Endothelial cell (in vitro differentiated cells): ENCODE data around the gene ACKR2. TPM values are rescaled to one million over a fixed set of nuclear protein-coding genes. Genes with fewer than 3 reads are reported as not detected.

Source experiments
- DNase-seq: peaks from one replicate; pipeline ENCODE4 v3.0.0; 2021; ENCODE audit warnings: low spot score
- H3K27ac Mint-ChIP-seq: one replicate; pipeline ENCODE4 v1.8.0; 2021; ENCODE audit warnings: mixed read lengths, inconsistent platforms; ENCODE audit not compliant: unreplicated experiment
- H3K27me3 Mint-ChIP-seq: one replicate; pipeline ENCODE4 v1.8.0; 2021; ENCODE audit warnings: mild to moderate bottlenecking, moderate library complexity, mixed read lengths, inconsistent platforms; ENCODE audit not compliant: unreplicated experiment
- H3K36me3 Mint-ChIP-seq: one replicate; pipeline ENCODE4 v1.8.0; 2021; ENCODE audit warnings: mild to moderate bottlenecking, low read depth, mixed read lengths, inconsistent platforms; ENCODE audit not compliant: unreplicated experiment
- H3K4me1 Mint-ChIP-seq: one replicate; pipeline ENCODE4 v1.8.0; 2021; ENCODE audit warnings: mild to moderate bottlenecking, mixed read lengths, inconsistent platforms; ENCODE audit not compliant: unreplicated experiment
- H3K4me3 Mint-ChIP-seq: one replicate; pipeline ENCODE4 v1.8.0; 2021; ENCODE audit warnings: mild to moderate bottlenecking, mixed read lengths, inconsistent platforms; ENCODE audit not compliant: unreplicated experiment
- H3K9me3 Mint-ChIP-seq: one replicate; pipeline ENCODE4 v1.8.0; 2021; ENCODE audit warnings: mixed read lengths, inconsistent platforms; ENCODE audit not compliant: unreplicated experiment
- total RNA-seq: library from RNA; stranded (reverse); fragmentation: NEBNext Ultra II Directional; extraction: Animal tissue kit (Norgen Biotek cat#: 25700); gene quantifications from one replicate; pipeline ENCODE4 v1.2.1, GENCODE V29; 2021; ENCODE audit not compliant: unreplicated experiment
- TF ChIP-seq, protein P1 (sequence below): fragments of 200-600 bp; sonication (generic); IDR thresholded peaks from one replicate; pipeline ENCODE4 v1.5.0; 2021; ENCODE audit warnings: antibody characterized with exemption; ENCODE audit not compliant: unreplicated experiment

The ACKR2 gene
- total RNA-seq, 1 donor from 2014 or later: 3.8 TPM

DNA sequence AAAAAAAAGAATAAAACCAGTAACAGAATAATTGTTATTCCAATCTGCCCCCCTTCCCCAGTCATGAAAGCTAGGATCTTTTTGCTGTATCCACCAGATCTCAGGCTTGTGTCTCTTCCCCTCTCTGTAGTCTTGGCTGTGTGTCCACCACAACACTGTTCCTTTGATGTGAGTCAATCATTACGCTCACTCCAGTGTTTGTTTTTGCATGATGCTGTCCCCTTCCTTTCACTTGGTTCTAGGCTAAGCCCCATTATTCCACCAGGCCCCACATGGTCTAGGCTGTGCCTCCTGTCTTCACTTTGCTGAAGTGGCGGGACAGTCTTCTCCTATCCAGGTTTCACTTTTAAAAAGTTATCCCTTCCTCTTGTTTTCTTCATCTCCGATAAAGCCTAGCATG is 13.6 kb downstream of the ACKR2 start:
- TF ChIP-seq, protein P1, sequence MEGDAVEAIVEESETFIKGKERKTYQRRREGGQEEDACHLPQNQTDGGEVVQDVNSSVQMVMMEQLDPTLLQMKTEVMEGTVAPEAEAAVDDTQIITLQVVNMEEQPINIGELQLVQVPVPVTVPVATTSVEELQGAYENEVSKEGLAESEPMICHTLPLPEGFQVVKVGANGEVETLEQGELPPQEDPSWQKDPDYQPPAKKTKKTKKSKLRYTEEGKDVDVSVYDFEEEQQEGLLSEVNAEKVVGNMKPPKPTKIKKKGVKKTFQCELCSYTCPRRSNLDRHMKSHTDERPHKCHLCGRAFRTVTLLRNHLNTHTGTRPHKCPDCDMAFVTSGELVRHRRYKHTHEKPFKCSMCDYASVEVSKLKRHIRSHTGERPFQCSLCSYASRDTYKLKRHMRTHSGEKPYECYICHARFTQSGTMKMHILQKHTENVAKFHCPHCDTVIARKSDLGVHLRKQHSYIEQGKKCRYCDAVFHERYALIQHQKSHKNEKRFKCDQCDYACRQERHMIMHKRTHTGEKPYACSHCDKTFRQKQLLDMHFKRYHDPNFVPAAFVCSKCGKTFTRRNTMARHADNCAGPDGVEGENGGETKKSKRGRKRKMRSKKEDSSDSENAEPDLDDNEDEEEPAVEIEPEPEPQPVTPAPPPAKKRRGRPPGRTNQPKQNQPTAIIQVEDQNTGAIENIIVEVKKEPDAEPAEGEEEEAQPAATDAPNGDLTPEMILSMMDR: no peak
- DNase-seq: no peak
- Mint-ChIP-seq H3K4me3 (no peak overlapping the region), H3K27me3 (no peaks in the 10 kb centered on the region), H3K36me3 (no peaks in the 10 kb centered on the region), H3K9me3 (no peaks in the 10 kb centered on the region), H3K27ac (no peak overlapping the region), H3K4me1 (peaks cover 6% of the 10 kb centered on the region)

DNA sequence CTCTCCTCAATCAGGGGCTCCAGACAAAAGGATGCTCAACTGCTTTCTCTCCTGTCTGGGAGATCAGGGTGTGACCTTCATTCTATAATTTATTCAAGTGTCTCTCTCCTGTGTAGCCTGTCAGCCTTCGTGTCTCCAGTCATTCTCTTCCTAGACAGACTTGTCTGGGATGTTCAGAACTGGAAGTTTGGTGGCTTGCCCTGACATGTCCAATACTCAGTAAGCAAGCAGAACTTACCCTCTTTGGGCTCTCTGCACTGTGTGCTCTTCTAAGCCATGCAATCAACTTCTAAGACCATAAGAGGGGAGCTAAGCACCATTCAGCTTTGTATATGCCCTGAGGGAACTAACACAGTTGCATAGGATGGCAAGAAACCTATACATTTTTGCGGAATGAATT is 14.1 kb downstream of the ACKR2 start:
- H3K4me1 Mint-ChIP-seq: peaks cover 6% of the 10 kb centered on the region
- H3K9me3 Mint-ChIP-seq: no peaks in the 10 kb centered on the region
- H3K4me3 Mint-ChIP-seq: no peak overlapping the region
- no peak for DNase-seq
- H3K27me3 Mint-ChIP-seq: no peaks in the 10 kb centered on the region
- TF ChIP-seq, protein P1: no peak
- no peaks in the 10 kb centered on the region for H3K36me3 Mint-ChIP-seq
- H3K27ac Mint-ChIP-seq: no peak overlapping the region

DNA sequence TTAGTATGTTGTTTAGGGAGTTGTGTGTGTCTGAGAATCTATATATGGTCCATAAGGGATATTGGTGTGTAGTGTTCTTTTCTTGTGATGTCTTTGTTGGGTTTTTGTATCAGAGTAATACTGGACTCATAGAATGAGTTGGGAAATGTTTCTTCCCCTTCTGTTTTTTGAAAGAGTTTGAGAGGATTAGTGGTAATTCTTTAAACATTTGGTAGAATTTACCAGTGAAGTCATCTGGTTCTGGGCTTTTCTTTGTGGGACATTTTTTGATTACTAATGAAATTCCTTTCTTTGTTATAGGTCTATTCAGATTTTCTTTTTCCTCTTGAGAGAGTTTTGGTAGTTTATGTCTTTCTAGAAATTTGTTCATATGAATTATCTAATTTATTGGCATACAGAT is 16.9 kb downstream of the ACKR2 start:
- no peak for DNase-seq
- H3K4me1 Mint-ChIP-seq: no peaks in the 10 kb centered on the region
- no peaks in the 10 kb centered on the region for H3K9me3 Mint-ChIP-seq
- peaks cover 2% of the 10 kb centered on the region for H3K27me3 Mint-ChIP-seq
- H3K4me3 Mint-ChIP-seq: no peak overlapping the region
- no peaks in the 10 kb centered on the region for H3K36me3 Mint-ChIP-seq
- H3K27ac Mint-ChIP-seq: no peak overlapping the region
- TF ChIP-seq, protein P1: no peak

DNA sequence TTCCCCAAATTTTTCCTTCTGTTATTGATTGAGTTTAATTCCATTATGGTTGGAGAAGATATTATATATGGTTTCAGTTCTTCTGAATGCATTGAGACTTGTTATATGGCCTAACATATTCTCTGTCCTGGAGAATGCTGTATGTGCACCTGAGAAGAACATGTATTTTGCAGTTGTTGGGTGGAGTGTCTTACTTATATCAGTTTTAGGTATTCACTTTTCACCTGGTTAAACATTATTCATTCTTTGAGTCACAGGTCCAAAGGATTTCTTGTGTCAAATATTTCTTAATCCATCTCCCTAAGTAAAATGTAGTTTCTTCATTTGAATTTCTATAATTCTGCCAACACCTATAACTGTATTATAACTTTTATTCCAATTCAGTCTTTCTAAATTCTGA is 17.8 kb downstream of the ACKR2 start:
- Mint-ChIP-seq H3K27me3 (peaks cover 2% of the 10 kb centered on the region), H3K36me3 (no peaks in the 10 kb centered on the region), H3K4me1 (no peaks in the 10 kb centered on the region), H3K9me3 (no peaks in the 10 kb centered on the region), H3K27ac (no peak overlapping the region), H3K4me3 (no peak overlapping the region)
- no peak for DNase-seq
- TF ChIP-seq, protein P1: no peak

DNA sequence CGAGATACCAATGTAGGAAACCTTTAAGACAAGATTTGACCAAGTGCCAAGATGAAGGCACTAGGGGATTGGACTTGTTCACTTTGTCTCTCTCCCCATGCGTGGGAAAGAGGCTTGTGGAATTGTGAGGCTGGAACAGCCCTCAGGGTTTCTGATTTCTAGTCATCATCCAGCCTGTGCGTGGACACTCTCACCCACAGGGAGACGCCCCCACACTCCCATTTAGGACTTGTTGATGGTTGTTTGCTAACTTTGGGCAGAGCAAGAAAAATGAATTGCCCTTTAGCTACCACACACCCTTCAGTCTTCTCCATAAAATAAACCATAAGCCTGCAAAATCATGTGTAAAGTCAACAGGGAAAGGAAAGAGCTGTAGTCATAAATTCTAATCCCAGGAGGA is 18.4 kb downstream of the ACKR2 start:
- H3K36me3 Mint-ChIP-seq: no peaks in the 10 kb centered on the region
- DNase-seq: no peak
- no peak overlapping the region for H3K27ac Mint-ChIP-seq
- no peaks in the 10 kb centered on the region for H3K4me1 Mint-ChIP-seq
- no peak overlapping the region for H3K4me3 Mint-ChIP-seq
- H3K9me3 Mint-ChIP-seq: no peaks in the 10 kb centered on the region
- H3K27me3 Mint-ChIP-seq: peaks cover 2% of the 10 kb centered on the region
- TF ChIP-seq, protein P1: no peak
